Activated CD4-positive, alpha-beta T cell treated with anti-CD3 and anti-CD28 coated beads, Interleukin-2, amount 10 ng/mL, durations not matched to agents 7 days and 5 days (primary cell): Measurements from ENCODE around the gene NLRC5. TPM values are rescaled to one million over a fixed set of nuclear protein-coding genes. Genes with fewer than 3 reads are reported as not detected.
A peak's percentile ranks its signal among the peaks of the same experiment; 100 is the strongest.

Experiments used
- CTCF ChIA-PET: fragments of 350-600 bp; sonication (Branson Sonifier 250); formaldehyde crosslinking; loops from one replicate; lab custom pipeline; 2021; ENCODE audit warnings: antibody characterized with exemption; lab: Charles Lee
- POLR2A ChIA-PET: fragments of 350-600 bp; sonication (Branson Sonifier 250); formaldehyde crosslinking; loops from one replicate; lab custom pipeline; 2021; ENCODE audit warnings: antibody characterized with exemption; lab: Charles Lee
- DNase-seq: peaks from one replicate; pipeline ENCODE4 v3.0.0-alpha.2; 2020
- H3K27ac Mint-ChIP-seq: one replicate; pipeline ENCODE4 v1.8.0; 2021; ENCODE audit warnings: mild to moderate bottlenecking, moderate library complexity, mixed read lengths
- H3K27me3 Mint-ChIP-seq: one replicate; pipeline ENCODE4 v1.8.0; 2021; ENCODE audit warnings: mixed read lengths
- H3K36me3 Mint-ChIP-seq: one replicate; pipeline ENCODE4 v1.8.0; 2021; ENCODE audit warnings: low read depth, mixed read lengths
- H3K4me1 Mint-ChIP-seq: one replicate; pipeline ENCODE4 v1.8.0; 2021; ENCODE audit warnings: mixed read lengths
- H3K4me3 Mint-ChIP-seq: one replicate; pipeline ENCODE4 v1.8.0; 2021; ENCODE audit warnings: mild to moderate bottlenecking, moderate library complexity, mixed read lengths
- H3K9me3 Mint-ChIP-seq: one replicate; pipeline ENCODE4 v1.8.0; 2021; ENCODE audit warnings: mixed read lengths
- total RNA-seq, 2 experiments: library from RNA; stranded (reverse); gene quantifications; one replicate each; pipeline ENCODE4 v1.2.3, GENCODE V29; 2021

The NLRC5 gene
- total RNA-seq, 2 experiments from 2014 or later: 428 to 468 TPM

GRCh38 chr16:56974549-56975300 is 14.6 kb upstream of the NLRC5 start:
- Mint-ChIP-seq H3K27ac (peak overlapping the region; percentile 67), H3K36me3 (peaks cover 2% of the 10 kb centered on the region), H3K4me1 (peaks cover 30% of the 10 kb centered on the region), H3K9me3 (no peaks in the 10 kb centered on the region), H3K27me3 (no peaks in the 10 kb centered on the region), H3K4me3 (no peak overlapping the region)
- no peak for DNase-seq
- POLR2A ChIA-PET: no interaction called here
- CTCF ChIA-PET: interaction anchor here (0.5 to 12.8 kb wide), 4 partner anchors 9 to 520 kb away, joined by 3 to 123 read pairs (median 40); partner anchors contain the start of genes CETP and NLRC5

DNA sequence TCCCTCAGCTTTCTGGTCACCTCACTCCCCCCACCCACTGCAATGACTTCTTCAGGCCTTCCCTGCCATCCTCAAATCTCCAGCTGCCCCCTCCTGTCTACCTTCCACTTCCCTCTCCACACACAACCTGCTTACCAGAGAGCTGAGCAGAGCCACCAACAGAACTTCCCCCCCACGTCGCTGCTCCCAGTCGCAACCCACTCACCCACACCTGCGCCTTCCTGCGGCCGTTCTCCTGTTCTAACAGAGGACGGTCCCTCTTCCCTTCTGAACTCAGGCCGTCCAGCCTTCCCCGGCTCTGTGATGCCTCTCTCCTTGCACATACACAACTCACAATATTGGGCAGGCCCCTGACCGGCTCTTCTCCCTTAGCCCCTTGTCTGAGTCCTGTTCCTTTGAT is 13.6 kb upstream of the NLRC5 start:
- peaks cover 33% of the 10 kb centered on the region for H3K4me1 Mint-ChIP-seq
- peak overlapping the region; percentile 67 for H3K27ac Mint-ChIP-seq
- peaks cover 2% of the 10 kb centered on the region for H3K36me3 Mint-ChIP-seq
- ChIA-PET CTCF (interaction anchor here (0.6 to 7.7 kb wide), 4 partner anchors 10 to 277 kb away, joined by 3 to 77 read pairs (median 3); partner anchors contain the start of gene CETP), POLR2A (no interaction called here)
- no peak for DNase-seq
- no peak overlapping the region for H3K4me3 Mint-ChIP-seq
- H3K27me3 Mint-ChIP-seq: no peaks in the 10 kb centered on the region
- no peaks in the 10 kb centered on the region for H3K9me3 Mint-ChIP-seq

- Mint-ChIP-seq H3K9me3 (no peaks in the 10 kb centered on the region), H3K36me3 (peaks cover 10% of the 10 kb centered on the region), H3K27ac (no peak overlapping the region), H3K4me1 (peaks cover 48% of the 10 kb centered on the region), H3K4me3 (no peak overlapping the region), H3K27me3 (no peaks in the 10 kb centered on the region)
- ChIA-PET POLR2A (no interaction called here), CTCF (interaction anchor here (1.1 to 7.7 kb wide), 3 partner anchors 11 to 46 kb away, joined by 5 to 77 read pairs (median 6); partner anchors contain the start of genes CETP and NLRC5)
- DNase-seq: no peak
These were observed 12.1 kb upstream of the NLRC5 start for GRCh38 chr16:56977216-56977615.

DNA sequence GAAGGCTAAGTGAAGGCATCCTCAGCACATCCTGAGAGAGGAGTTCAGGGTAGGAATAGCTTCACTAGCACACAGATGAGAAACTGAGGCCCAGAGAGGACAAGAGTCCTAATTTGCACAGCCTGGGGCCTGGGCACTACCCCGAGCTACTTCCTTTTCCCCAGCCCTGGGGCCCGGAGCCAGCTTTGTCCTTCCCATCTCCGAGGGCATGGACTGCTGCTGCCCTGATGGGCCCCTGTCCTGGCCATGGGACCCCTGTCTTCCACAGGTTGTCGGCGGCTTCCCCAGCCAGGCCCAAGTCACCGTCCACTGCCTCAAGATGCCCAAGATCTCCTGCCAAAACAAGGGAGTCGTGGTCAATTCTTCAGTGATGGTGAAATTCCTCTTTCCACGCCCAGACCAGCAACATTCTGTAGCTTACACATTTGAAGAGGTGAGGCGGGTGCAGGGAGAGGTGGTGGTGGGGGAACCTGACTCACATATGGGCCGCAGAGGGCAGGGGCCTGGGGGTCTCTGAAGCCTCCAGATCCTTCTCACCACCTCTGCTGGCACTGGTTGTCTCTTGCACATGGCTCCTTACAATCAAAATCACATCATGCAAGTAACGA is 11.4 kb upstream of the NLRC5 start:
- H3K4me1 Mint-ChIP-seq: peaks cover 55% of the 10 kb centered on the region

GRCh38 chr16:56980201-56980535 is 9.2 kb upstream of the NLRC5 start:
- no peaks in the 10 kb centered on the region for H3K27me3 Mint-ChIP-seq
- no peak overlapping the region for H3K4me3 Mint-ChIP-seq
- H3K27ac Mint-ChIP-seq: peak overlapping the region; percentile 43
- H3K9me3 Mint-ChIP-seq: no peaks in the 10 kb centered on the region
- peaks cover 32% of the 10 kb centered on the region for H3K36me3 Mint-ChIP-seq
- CTCF ChIA-PET: interaction anchor here (0.7 kb wide), 1 partner anchor 49 kb away, joined by 3 read pairs; no protein-coding TSS in a partner anchor
- H3K4me1 Mint-ChIP-seq: peaks cover 61% of the 10 kb centered on the region
- POLR2A ChIA-PET: no interaction called here
- no peak for DNase-seq

More for the DNA sequence above, 11.4 kb upstream of the NLRC5 start:
- ChIA-PET CTCF (interaction anchor here (0.5 to 7.7 kb wide), 4 partner anchors 11 to 335 kb away, joined by 3 to 77 read pairs (median 6); partner anchors contain the start of genes CETP and NLRC5), POLR2A (no interaction called here)
- DNase-seq: no peak
- H3K9me3 Mint-ChIP-seq: no peaks in the 10 kb centered on the region
- no peaks in the 10 kb centered on the region for H3K27me3 Mint-ChIP-seq
- H3K36me3 Mint-ChIP-seq: peaks cover 16% of the 10 kb centered on the region
- no peak overlapping the region for H3K27ac Mint-ChIP-seq
- no peak overlapping the region for H3K4me3 Mint-ChIP-seq

- H3K4me1 Mint-ChIP-seq: peaks cover 61% of the 10 kb centered on the region
- POLR2A ChIA-PET: no interaction called here
These were observed 8.3 kb upstream of the NLRC5 start for GRCh38 chr16:56980792-56981724.

DNA sequence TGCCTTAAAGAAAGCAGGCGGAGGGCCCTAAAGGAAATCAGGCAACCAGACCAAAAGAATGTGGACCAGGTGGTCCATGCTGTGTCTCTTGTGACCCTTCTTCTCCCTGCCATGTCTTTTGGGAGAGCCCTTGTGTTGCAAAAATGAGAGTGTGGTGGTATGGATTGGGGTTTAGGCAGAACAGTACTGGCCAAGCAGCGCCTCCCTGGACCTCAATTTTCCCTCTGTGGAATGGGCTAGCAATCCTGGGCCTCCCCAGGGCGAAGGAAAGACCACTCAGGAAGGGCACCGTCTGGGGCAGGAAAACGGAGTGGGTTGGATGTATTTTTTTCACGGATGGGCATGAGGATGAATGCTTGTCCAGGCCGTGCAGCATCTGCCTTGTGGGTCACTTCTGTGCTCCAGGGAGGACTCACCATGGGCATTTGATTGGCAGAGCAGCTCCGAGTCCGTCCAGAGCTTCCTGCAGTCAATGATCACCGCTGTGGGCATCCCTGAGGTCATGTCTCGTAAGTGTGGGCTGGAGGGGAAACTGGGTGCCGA is 7.6 kb upstream of the NLRC5 start:
- ChIA-PET POLR2A (no interaction called here), CTCF (interaction anchor here (1.0 to 10.1 kb wide), 2 partner anchors 8 to 14 kb away, joined by 3 to 123 read pairs; partner anchors contain the start of gene NLRC5)
- Mint-ChIP-seq H3K9me3 (no peaks in the 10 kb centered on the region), H3K27ac (peak overlapping the region; percentile 20), H3K36me3 (peaks cover 43% of the 10 kb centered on the region), H3K4me3 (no peak overlapping the region), H3K4me1 (peaks cover 63% of the 10 kb centered on the region), H3K27me3 (no peaks in the 10 kb centered on the region)
- DNase-seq: no peak

More at GRCh38 chr16:56980792-56981724, 8.3 kb upstream of the NLRC5 start:
- Mint-ChIP-seq H3K9me3 (no peaks in the 10 kb centered on the region), H3K36me3 (peaks cover 39% of the 10 kb centered on the region), H3K27ac (peak overlapping the region; percentile 54), H3K27me3 (no peaks in the 10 kb centered on the region), H3K4me3 (no peak overlapping the region)
- CTCF ChIA-PET: interaction anchor here (0.7 to 10.1 kb wide), 3 partner anchors 8 to 49 kb away, joined by 3 to 123 read pairs (median 3); partner anchors contain the start of gene NLRC5
- DNase-seq: no peak

- H3K9me3 Mint-ChIP-seq: no peaks in the 10 kb centered on the region
- DNase-seq: no peak
- peak overlapping the region; percentile 11 for H3K27ac Mint-ChIP-seq
- CTCF ChIA-PET: interaction anchor here (0.6 to 10.1 kb wide), 3 partner anchors 14 to 28 kb away, joined by 3 to 123 read pairs (median 4); no protein-coding TSS in a partner anchor
- no peak overlapping the region for H3K4me3 Mint-ChIP-seq
- H3K36me3 Mint-ChIP-seq: peaks cover 51% of the 10 kb centered on the region
- H3K27me3 Mint-ChIP-seq: no peaks in the 10 kb centered on the region
- peaks cover 68% of the 10 kb centered on the region for H3K4me1 Mint-ChIP-seq
- POLR2A ChIA-PET: no interaction called here
These were observed 6.7 kb upstream of the NLRC5 start for GRCh38 chr16:56982695-56983094.

GRCh38 chr16:56983211-56983751 is 6.1 kb upstream of the NLRC5 start:
- Mint-ChIP-seq H3K27me3 (no peaks in the 10 kb centered on the region), H3K36me3 (peaks cover 57% of the 10 kb centered on the region), H3K27ac (no peak overlapping the region), H3K4me3 (no peak overlapping the region), H3K4me1 (peaks cover 73% of the 10 kb centered on the region), H3K9me3 (no peaks in the 10 kb centered on the region)
- no peak for DNase-seq
- POLR2A ChIA-PET: no interaction called here
- CTCF ChIA-PET: interaction anchor here (0.6 to 10.1 kb wide), 3 partner anchors 15 to 29 kb away, joined by 3 to 123 read pairs (median 4); no protein-coding TSS in a partner anchor

GRCh38 chr16:56984639-56985038 is 4.7 kb upstream of the NLRC5 start:
- POLR2A ChIA-PET: no interaction called here
- no peak for DNase-seq
- peak overlapping the region; percentile 81 for H3K27ac Mint-ChIP-seq
- H3K27me3 Mint-ChIP-seq: no peaks in the 10 kb centered on the region
- H3K4me1 Mint-ChIP-seq: peaks cover 75% of the 10 kb centered on the region
- H3K36me3 Mint-ChIP-seq: peaks cover 68% of the 10 kb centered on the region
- CTCF ChIA-PET: interaction anchor here (0.7 to 10.1 kb wide), 5 partner anchors 8 to 256 kb away, joined by 3 to 123 read pairs (median 4); no protein-coding TSS in a partner anchor
- H3K4me3 Mint-ChIP-seq: peak overlapping the region; percentile 100
- no peaks in the 10 kb centered on the region for H3K9me3 Mint-ChIP-seq

DNA sequence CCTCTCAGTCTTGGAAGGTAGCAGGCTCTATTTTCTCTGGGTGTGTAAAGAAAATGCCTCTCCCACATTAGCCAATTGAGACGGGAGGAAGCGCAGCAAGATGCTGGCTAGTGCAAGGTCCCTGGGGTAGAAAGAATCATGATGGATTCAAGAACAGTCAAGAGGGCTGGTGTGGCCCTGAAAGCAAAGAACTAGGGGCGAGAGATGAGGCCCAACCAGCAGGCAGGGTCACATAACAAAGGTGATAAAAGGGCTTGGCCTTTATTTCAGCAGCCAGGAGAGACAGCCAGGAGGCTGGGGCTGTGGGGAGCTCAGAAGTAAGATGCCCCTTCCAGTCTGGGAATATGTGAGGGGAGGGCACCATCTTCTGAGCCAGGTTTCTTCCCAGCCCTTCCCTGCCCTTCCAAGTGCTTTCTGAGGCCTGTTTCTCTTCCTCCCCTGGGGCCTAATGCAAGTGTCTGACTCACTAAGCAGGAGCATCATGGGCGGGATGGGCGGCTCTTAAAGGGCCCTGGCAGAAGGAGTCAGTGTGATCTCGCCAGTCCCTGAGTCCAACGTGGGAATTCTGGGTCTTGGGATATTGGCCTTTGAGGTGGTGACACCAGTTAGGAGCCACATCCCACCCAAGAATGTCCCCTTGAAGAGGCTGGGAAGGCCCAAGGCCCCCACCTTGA is 3.9 kb upstream of the NLRC5 start:
- CTCF ChIA-PET: interaction anchor here (0.7 to 10.1 kb wide), 5 partner anchors 9 to 257 kb away, joined by 3 to 123 read pairs (median 4); no protein-coding TSS in a partner anchor
- Mint-ChIP-seq H3K27me3 (no peaks in the 10 kb centered on the region), H3K27ac (peak overlapping the region; percentile 81), H3K9me3 (no peaks in the 10 kb centered on the region), H3K4me3 (peak overlapping the region; percentile 100), H3K4me1 (peaks cover 72% of the 10 kb centered on the region), H3K36me3 (peaks cover 75% of the 10 kb centered on the region)
- DNase-seq: no peak
- POLR2A ChIA-PET: no interaction called here
